Endothelial cell of hepatic sinusoid (primary cell): ENCODE measurements around the gene OR6P1.

Experiments used
- in situ Hi-C: cut with HindIII; loops from 2 replicates; pipeline ENCODE4 v1.10.0; 2017; ENCODE audit warnings: low sequenced_read_pairs

The OR6P1 gene

DNA sequence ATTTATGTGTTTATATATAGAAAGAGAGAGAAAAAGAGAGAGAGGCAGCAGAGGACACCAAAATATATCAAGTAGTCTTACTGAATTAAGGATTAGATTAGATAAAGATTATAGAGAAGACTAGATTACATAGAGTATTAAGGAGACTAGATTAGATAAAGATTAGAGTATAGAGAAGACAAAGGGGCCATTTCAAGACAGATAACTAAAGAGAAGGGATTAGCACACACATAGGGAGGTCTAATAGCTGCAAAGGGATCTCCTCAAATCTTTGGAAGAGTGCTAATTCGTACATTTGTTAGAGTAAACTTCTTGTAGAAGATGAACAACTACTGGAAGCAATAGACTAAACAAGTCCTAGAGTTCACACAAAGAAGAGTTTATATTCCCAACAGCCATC, 50.4 kb downstream of the OR6P1 start:
- in situ Hi-C loops, result no loop called here

DNA sequence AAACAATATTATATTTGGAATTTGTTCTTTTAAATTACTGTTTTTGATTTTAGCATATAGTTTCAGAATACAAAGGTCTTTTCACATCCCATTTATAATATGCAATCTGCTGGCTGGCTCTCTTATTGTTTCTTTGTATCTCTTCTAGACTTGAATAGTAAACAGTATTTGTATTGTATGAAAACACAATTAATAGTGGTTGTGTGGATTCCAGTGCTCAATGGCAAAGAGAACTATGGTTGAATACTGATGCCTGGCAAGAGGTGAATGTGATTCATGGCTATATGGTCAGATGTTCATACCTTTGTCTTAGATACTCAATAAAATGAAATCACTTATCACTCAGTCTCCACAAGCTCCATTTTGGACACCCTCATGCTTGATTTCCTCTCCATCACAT, 53.4 kb downstream of the OR6P1 start:
- in situ Hi-C loops, result no loop called here
